ENCODE data around the gene EPC1. TPM values are rescaled to one million over a fixed set of nuclear protein-coding genes. Genes with fewer than 3 reads are reported as not detected.

The EPC1 gene
- total and polyA plus RNA-seq, 2 of the 8 experiments (the other 6 are each of a cell fraction or from before 2014, with no cell fraction given): 23.7 to 42.3 TPM

GRCh38 chr10:32268788-32269187 lies 78.2 kb downstream of the EPC1 start (continued):
- TF ChIP-seq CHD2 (IDR thresholded peaks at IDR 0.05; ENCODE audit: low read length): no peak
- no peak for TF ChIP-seq RBBP5 (IDR thresholded peaks at IDR 0.05; ENCODE audit: borderline replicate concordance, low read depth, low read length)

Measured in H1 (cell line).